Nephron (organoid): ENCODE measurements around the gene STK11.

ENCODE experiments used
- H3K27ac Mint-ChIP-seq, 3 experiments: 2 replicates each; pipeline ENCODE4 v1.8.0; 2020; ENCODE audit warnings: mixed read lengths in 3 of 3, mild to moderate bottlenecking in 2 of 3, moderate library complexity in 1 of 3
- H3K27me3 Mint-ChIP-seq: 2 replicates; pipeline ENCODE4 v1.8.0; 2021; ENCODE audit warnings: low read depth, mild to moderate bottlenecking, moderate library complexity, mixed read lengths
- H3K36me3 Mint-ChIP-seq: 2 replicates; pipeline ENCODE4 v1.8.0; 2020; ENCODE audit warnings: low read depth, mixed read lengths
- H3K4me1 Mint-ChIP-seq: 2 replicates; pipeline ENCODE4 v1.8.0; 2020; ENCODE audit warnings: mixed read lengths
- H3K4me3 Mint-ChIP-seq, 3 experiments: 2 replicates each; pipeline ENCODE4 v1.8.0; 2020; ENCODE audit warnings: mild to moderate bottlenecking in 3 of 3, mixed read lengths in 3 of 3, moderate library complexity in 2 of 3
- H3K9me3 Mint-ChIP-seq: 2 replicates; pipeline ENCODE4 v1.8.0; 2020; ENCODE audit warnings: mixed read lengths
- CTCF ChIP-seq, 3 experiments: fragments of 200-600 bp; sonication (generic); IDR thresholded peaks; one replicate each; pipeline ENCODE4 v1.5.0; 2021; ENCODE audit warnings: antibody characterized with exemption in 3 of 3; ENCODE audit not compliant: unreplicated experiment in 3 of 3

The STK11 gene

GRCh38 chr19:1261538-1261797, 55.9 kb downstream of the STK11 start:
- TF ChIP-seq CTCF (IDR thresholded peaks at IDR 0.05; ENCODE audit: unreplicated experiment in 3 of 3): peak in 2 of 3 experiments; percentile 15 to 21
- Mint-ChIP-seq H3K27me3 (peaks cover 6% of the 10 kb centered on the region), H3K4me1 (peaks cover 50% of the 10 kb centered on the region)

GRCh38 chr19:1261798-1262622, 56.4 kb downstream of the STK11 start:
- peaks cover 6% of the 10 kb centered on the region for H3K27me3 Mint-ChIP-seq
- peak in 1 of 3 experiments; percentile 3 for TF ChIP-seq CTCF (IDR thresholded peaks at IDR 0.05; ENCODE audit: unreplicated experiment in 3 of 3)
- no peaks in the 10 kb centered on the region for H3K9me3 Mint-ChIP-seq
- peaks cover 10% of the 10 kb centered on the region for H3K36me3 Mint-ChIP-seq
- peaks cover 50% of the 10 kb centered on the region for H3K4me1 Mint-ChIP-seq
- H3K27ac Mint-ChIP-seq: peak overlapping the region; percentile 91 to 98 (median 95)
- H3K4me3 Mint-ChIP-seq: peak overlapping the region; percentile 86 to 90 (median 88)

More at GRCh38 chr19:1261538-1261797, 55.9 kb downstream of the STK11 start:
- H3K4me3 Mint-ChIP-seq: peak overlapping the region; percentile 86 to 90 (median 88)
- H3K27ac Mint-ChIP-seq: peak overlapping the region; percentile 91 to 98 (median 95)
- H3K9me3 Mint-ChIP-seq: no peaks in the 10 kb centered on the region
- H3K36me3 Mint-ChIP-seq: peaks cover 13% of the 10 kb centered on the region

GRCh38 chr19:1262623-1263123, 57.1 kb downstream of the STK11 start:
- peaks cover 6% of the 10 kb centered on the region for H3K27me3 Mint-ChIP-seq
- no peak for TF ChIP-seq CTCF (IDR thresholded peaks at IDR 0.05; ENCODE audit: unreplicated experiment in 3 of 3)
- peaks cover 5% of the 10 kb centered on the region for H3K36me3 Mint-ChIP-seq
- no peaks in the 10 kb centered on the region for H3K9me3 Mint-ChIP-seq
- peaks cover 52% of the 10 kb centered on the region for H3K4me1 Mint-ChIP-seq
- H3K4me3 Mint-ChIP-seq: peak overlapping the region; percentile 73 to 76 (median 74)
- H3K27ac Mint-ChIP-seq: peak overlapping the region; percentile 91 to 95 (median 93)

GRCh38 chr19:1263188-1263587, 57.6 kb downstream of the STK11 start:
- H3K27ac Mint-ChIP-seq: peak overlapping the region; percentile 91 to 95 (median 93)
- H3K4me3 Mint-ChIP-seq: peak overlapping the region; percentile 73 to 76 (median 74)
- no peak for TF ChIP-seq CTCF (IDR thresholded peaks at IDR 0.05; ENCODE audit: unreplicated experiment in 3 of 3)
- H3K9me3 Mint-ChIP-seq: no peaks in the 10 kb centered on the region
- no peaks in the 10 kb centered on the region for H3K36me3 Mint-ChIP-seq
- H3K27me3 Mint-ChIP-seq: peaks cover 6% of the 10 kb centered on the region
- peaks cover 52% of the 10 kb centered on the region for H3K4me1 Mint-ChIP-seq

- Mint-ChIP-seq H3K36me3 (peaks cover 3% of the 10 kb centered on the region), H3K4me3 (peak overlapping the region; percentile 69 to 73 (median 70)), H3K27me3 (peaks cover 10% of the 10 kb centered on the region), H3K27ac (peak overlapping the region; percentile 77 to 95 (median 85)), H3K4me1 (peaks cover 62% of the 10 kb centered on the region), H3K9me3 (no peaks in the 10 kb centered on the region)
- no peak for TF ChIP-seq CTCF (IDR thresholded peaks at IDR 0.05; ENCODE audit: unreplicated experiment in 3 of 3)
These were observed 59.4 kb downstream of the STK11 start for GRCh38 chr19:1264801-1265614.
